HFFc6 (cell line): Measurements from ENCODE around the gene NSUN4. TPM values are rescaled to one million over a fixed set of nuclear protein-coding genes. Genes with fewer than 3 reads are reported as not detected.
"Not testable (repeated sequence)": the region's sequence is repeated elsewhere in the genome, so short reads cannot be mapped to it uniquely, and the experiment has no call there.

Experiments
- DNase-seq: peaks from one replicate; pipeline ENCODE4 v3.0.0-alpha.2; 2018
- H3K27ac Mint-ChIP-seq: 2 replicates; pipeline ENCODE4 v1.8.0; 2020; ENCODE audit warnings: mild to moderate bottlenecking, mixed read lengths
- H3K27me3 Mint-ChIP-seq: 2 replicates; pipeline ENCODE4 v1.8.0; 2021; ENCODE audit warnings: mild to moderate bottlenecking, moderate library complexity, mixed read lengths; ENCODE audit not compliant: insufficient read depth
- H3K36me3 Mint-ChIP-seq: 2 replicates; pipeline ENCODE4 v1.8.0; 2021; ENCODE audit warnings: low read depth, mixed read lengths
- H3K4me1 Mint-ChIP-seq: 2 replicates; pipeline ENCODE4 v1.8.0; 2020; ENCODE audit warnings: low read depth, mixed read lengths
- H3K4me3 Mint-ChIP-seq: 2 replicates; pipeline ENCODE4 v1.8.0; 2020; ENCODE audit warnings: mild to moderate bottlenecking, moderate library complexity, mixed read lengths
- H3K9me3 Mint-ChIP-seq: 2 replicates; pipeline ENCODE4 v1.8.0; 2020; ENCODE audit warnings: mild to moderate bottlenecking, mixed read lengths
- CTCF ChIP-seq: fragments of 200-600 bp; sonication (generic); IDR thresholded peaks from 2 replicates; pipeline ENCODE4 v1.5.0; 2021; ENCODE audit warnings: antibody characterized with exemption, mild to moderate bottlenecking
- total RNA-seq, 6 experiments: library from RNA; stranded (reverse); fragmentation: NEBNext Ultra II Directional; extraction: Animal tissue kit (Norgen Biotek cat#: 25700); gene quantifications; 2 replicates in 1 of 6; 3 replicates in 5 of 6; pipeline ENCODE4 v1.2.3, GENCODE V29; 2021

Gene NSUN4
- total RNA-seq, 6 experiments from 2014 or later, result 14.8 to 17.2 (median 16.7) TPM

- not testable (repeated sequence) for H3K4me3 Mint-ChIP-seq, H3K4me1 Mint-ChIP-seq, H3K27ac Mint-ChIP-seq
Measured at GRCh38 chr1:46328182-46328581, 12.4 kb upstream of the NSUN4 start.

GRCh38 chr1:46329807-46330206, 10.8 kb upstream of the NSUN4 start:
- not testable (repeated sequence) for H3K4me1 Mint-ChIP-seq, H3K9me3 Mint-ChIP-seq, H3K36me3 Mint-ChIP-seq, H3K4me3 Mint-ChIP-seq, H3K27me3 Mint-ChIP-seq, DNase-seq, H3K27ac Mint-ChIP-seq

More at GRCh38 chr1:46328182-46328581, 12.4 kb upstream of the NSUN4 start:
- not testable (repeated sequence) for H3K27me3 Mint-ChIP-seq, DNase-seq, H3K36me3 Mint-ChIP-seq, H3K9me3 Mint-ChIP-seq

GRCh38 chr1:46330381-46330780, 10.2 kb upstream of the NSUN4 start:
- not testable (repeated sequence) for H3K27ac Mint-ChIP-seq, H3K36me3 Mint-ChIP-seq, H3K9me3 Mint-ChIP-seq, H3K4me3 Mint-ChIP-seq, H3K27me3 Mint-ChIP-seq, DNase-seq, H3K4me1 Mint-ChIP-seq

DNA sequence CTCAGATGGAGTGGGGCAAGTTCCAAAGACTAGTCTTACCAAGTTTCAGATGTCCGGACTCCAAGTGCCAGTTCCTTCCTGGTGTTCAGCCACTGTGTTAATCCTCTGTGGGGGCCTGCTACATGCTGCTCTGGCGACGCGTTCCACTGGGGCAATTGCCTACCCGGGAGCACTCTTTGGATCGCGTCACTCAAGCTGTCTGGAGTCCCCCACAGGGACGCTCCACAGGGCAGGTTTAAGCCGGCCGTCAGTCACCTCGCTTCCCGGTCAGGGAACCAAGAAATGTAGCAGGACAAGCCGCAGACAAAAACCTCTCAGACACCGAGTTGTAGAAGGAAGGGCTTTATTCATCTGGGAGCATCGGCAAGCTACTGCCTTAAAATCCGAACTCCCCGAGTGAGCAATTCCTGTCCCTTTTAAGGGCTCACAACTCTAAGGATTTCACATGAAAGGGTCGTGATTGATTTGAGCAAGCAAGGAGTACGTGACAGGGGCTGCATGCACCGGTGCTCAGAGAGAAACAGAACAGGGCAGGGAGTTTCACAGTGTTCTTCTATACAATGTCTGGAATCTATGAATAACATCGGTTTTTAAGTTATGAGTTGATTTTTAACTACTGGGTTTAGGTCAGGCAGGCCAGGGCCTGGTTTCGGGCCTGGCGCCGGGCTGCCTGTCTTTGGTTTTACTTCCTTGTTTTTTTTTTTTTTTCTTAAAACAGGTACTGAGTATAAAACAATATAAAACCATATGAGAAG, 8.6 kb upstream of the NSUN4 start:
- not testable (repeated sequence) for H3K9me3 Mint-ChIP-seq, H3K27me3 Mint-ChIP-seq, H3K4me1 Mint-ChIP-seq, H3K27ac Mint-ChIP-seq, DNase-seq, H3K36me3 Mint-ChIP-seq, H3K4me3 Mint-ChIP-seq

- DNase-seq, result peak; percentile 44
- Mint-ChIP-seq H3K9me3 (no peaks in the 10 kb centered on the region), H3K27ac (no peak overlapping the region), H3K27me3 (no peaks in the 10 kb centered on the region), H3K4me3 (no peak overlapping the region), H3K4me1 (peaks cover under 1% of the 10 kb centered on the region; the same call in 1 of the 2 replicates), H3K36me3 (no peaks in the 10 kb centered on the region)
- TF ChIP-seq CTCF, result peak; percentile 56; the same call in 1 of the 2 replicates
Measured at GRCh38 chr1:46333300-46334029, 7.1 kb upstream of the NSUN4 start.

DNA sequence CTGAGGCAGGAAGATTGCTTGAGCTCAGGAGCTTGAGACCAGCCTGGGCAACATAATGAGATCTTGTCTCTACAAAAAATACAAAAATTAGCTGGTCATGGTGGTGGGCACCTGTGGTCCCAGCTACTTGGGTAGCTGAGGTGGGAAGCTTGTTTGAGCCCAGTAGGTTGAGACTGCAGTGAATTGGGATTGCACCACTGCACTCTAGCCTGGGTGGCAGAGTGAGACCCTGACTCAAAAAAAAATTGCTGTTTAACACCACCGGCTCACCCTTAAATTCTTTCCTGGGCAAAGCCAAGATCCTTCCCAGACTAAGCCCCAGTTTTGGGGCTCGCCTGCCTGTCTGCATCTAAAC, 6.6 kb upstream of the NSUN4 start:
- Mint-ChIP-seq H3K4me1 (peaks cover 5% of the 10 kb centered on the region; the same call in 1 of the 2 replicates), H3K36me3 (no peaks in the 10 kb centered on the region), H3K27ac (no peak overlapping the region), H3K27me3 (no peaks in the 10 kb centered on the region), H3K9me3 (no peaks in the 10 kb centered on the region), H3K4me3 (no peak overlapping the region)
- TF ChIP-seq CTCF, result no peak
- DNase-seq, result no peak

- Mint-ChIP-seq H3K4me3 (no peak overlapping the region), H3K27me3 (0 out of 2 replicates have a peak, but pooled peaks cover under 1% of the 10 kb centered on the region), H3K9me3 (no peaks in the 10 kb centered on the region), H3K4me1 (peaks cover 13% of the 10 kb centered on the region), H3K36me3 (no peaks in the 10 kb centered on the region), H3K27ac (no peak overlapping the region)
- no peak for DNase-seq
- TF ChIP-seq CTCF, result no peak
Measured at GRCh38 chr1:46335081-46335480, 5.5 kb upstream of the NSUN4 start.

DNA sequence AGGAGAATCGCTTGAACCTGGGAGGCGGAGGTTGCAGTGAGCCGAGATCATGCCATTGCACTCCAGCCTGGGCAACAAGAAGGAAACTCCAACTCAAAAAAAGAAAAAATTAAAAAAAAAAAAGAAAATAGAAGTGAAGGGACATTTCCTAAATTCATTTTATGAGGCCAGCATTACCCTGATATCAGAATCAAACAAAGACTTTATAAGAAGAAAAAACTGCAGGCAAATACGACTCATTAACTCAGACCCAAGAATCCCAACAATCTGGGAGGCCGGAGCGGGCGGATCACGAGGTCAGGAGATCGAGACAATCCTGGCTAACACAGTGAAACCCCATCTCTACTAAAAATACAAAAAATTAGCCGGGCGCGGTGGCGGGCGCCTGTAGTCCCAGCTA, 3.2 kb upstream of the NSUN4 start:
- H3K36me3 Mint-ChIP-seq, H3K9me3 Mint-ChIP-seq, H3K27me3 Mint-ChIP-seq, H3K4me3 Mint-ChIP-seq, DNase-seq, H3K27ac Mint-ChIP-seq: not testable (repeated sequence)
- H3K4me1 Mint-ChIP-seq, result peaks cover 27% of the 10 kb centered on the region
